Stimulated activated CD8-positive, alpha-beta memory T cell treated with anti-CD3 and anti-CD28 coated beads, Interleukin-4, amount 100 ng/mL, for 48 hours (primary cell): ENCODE data around the gene ZNF724.

Experiments used
- DNase-seq: peaks from one replicate; pipeline ENCODE4 v3.0.0-alpha.2; 2020

Gene ZNF724

GRCh38 chr19:23222998-23223652 lies 27.1 kb downstream of the ZNF724 start:
- no peak for DNase-seq

GRCh38 chr19:23203841-23204344 lies 46.3 kb downstream of the ZNF724 start:
- no peak for DNase-seq

DNA sequence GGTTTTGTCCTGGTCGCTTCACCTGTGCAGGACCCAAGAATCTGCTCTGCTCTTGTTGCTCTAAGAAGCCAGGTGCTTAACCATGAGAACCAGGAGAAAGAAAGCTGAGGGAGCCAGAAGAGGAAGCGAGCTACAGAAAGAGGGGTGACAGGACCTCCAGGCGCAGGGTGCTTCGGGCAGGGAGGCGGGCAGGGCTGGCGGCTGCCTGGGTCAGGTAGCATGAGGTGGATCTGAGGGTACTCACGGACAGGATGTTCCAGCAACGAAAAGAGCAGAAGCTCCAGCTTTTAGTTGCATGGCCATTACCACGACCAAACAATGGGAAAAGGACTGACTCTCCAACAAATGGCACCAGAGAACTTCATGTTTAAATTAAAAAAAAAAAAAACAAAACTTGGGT lies 59.9 kb downstream of the ZNF724 start:
- DNase-seq = no peak

- DNase-seq = no peak
Observed at GRCh38 chr19:23183251-23183650, 66.9 kb downstream of the ZNF724 start.
